NCI-H446 treated with DMSO at 0.1 percent for 48 hours (cell line): ENCODE data around the gene SEPTIN8.
"Not testable (repeated sequence)": the region's sequence is repeated elsewhere in the genome, so short reads cannot be mapped to it uniquely, and the experiment has no call there.

Source experiments
- DNase-seq: peaks from one replicate; lab custom pipeline; 2025; lab: John Stamatoyannopoulos, UW

The SEPTIN8 gene

GRCh38 chr5:132812781-132813598 is 36.0 kb upstream of the SEPTIN8 start, which contains the start of gene SOWAHA:
SOWAHA (plus strand) TSS chr5:132813302; CDS start chr5:132813622, 320 bp downstream.
- no peak for DNase-seq

DNA sequence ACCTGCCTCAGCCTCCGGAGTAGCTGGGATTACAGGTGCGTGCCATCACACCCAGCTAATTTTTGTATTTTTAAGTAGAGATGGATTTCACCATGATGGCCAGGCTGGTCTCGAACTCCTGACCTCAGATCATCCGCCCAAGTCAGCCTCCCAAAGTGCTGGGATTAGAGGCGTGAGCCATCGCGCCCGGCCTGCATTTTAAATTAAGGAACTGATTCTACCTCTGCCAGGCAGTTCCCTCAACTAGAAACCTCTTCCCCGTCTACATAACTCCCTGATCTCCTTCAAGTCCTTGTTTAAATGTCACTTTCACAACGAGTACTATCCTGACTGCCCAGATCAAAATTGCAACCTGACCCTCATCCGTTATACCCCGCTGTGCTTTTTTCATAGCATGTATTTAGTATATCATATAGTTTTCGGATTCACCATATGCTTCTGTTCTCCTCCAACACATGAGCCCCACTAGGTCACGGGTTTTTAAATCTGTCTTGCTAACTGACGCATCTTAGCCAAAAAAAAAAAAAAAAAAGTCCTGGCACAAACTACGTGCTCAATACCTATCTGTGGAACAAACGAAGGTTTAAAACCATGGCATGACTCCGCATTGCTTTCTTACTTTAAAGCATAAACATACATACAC is 35.2 kb upstream of the SEPTIN8 start:
- no peak for DNase-seq

GRCh38 chr5:132810605-132811004 is 33.6 kb upstream of the SEPTIN8 start:
- no peak for DNase-seq

DNA sequence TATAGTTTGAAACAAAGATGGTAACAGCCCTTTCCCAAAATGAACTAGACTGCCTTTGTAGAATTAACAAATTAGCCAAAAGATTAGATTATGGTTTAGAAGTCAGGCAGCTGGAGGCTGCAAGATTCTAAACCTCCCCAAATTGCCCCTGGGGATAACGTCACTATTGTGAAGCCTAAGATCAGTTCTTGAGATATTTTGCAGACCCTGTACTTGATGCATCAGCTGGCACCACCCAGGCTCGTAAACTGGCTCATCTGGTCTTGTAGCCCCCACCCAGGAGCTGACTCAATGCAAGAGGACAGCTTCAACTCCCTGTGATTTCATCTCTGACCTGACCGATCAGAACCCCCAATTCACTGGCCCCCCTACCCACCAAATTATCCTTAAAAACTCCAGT is 31.8 kb upstream of the SEPTIN8 start:
- no peak for DNase-seq

DNA sequence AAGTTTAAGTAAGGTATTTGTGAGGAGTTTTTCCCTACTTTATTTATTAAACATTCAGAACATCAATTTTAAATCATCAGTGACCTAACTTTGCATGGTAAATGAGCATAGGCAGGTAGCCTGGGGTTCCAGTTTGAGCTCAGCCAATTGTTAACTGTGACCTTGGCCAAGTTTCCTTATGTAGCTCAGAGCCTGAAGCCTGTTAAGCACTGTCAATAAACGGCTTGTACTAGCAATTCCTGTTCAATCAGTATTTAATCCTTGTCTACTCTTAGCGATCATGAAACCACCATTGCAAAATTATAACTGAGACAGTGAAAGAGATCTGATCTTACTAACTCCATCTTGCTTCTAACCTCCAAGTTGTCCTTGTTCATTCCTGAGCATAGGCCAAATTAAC is 31.4 kb upstream of the SEPTIN8 start:
- DNase-seq = no peak

- no peak for DNase-seq
Measured at GRCh38 chr5:132807163-132807838, 30.3 kb upstream of the SEPTIN8 start.

- DNase-seq = not testable (repeated sequence)
Measured at GRCh38 chr5:132806804-132807162, 29.7 kb upstream of the SEPTIN8 start.

- not testable (repeated sequence) for DNase-seq
Measured at GRCh38 chr5:132805872-132806271, 28.8 kb upstream of the SEPTIN8 start.

- DNase-seq = not testable (repeated sequence)
Measured at GRCh38 chr5:132804219-132804618, 27.2 kb upstream of the SEPTIN8 start.

DNA sequence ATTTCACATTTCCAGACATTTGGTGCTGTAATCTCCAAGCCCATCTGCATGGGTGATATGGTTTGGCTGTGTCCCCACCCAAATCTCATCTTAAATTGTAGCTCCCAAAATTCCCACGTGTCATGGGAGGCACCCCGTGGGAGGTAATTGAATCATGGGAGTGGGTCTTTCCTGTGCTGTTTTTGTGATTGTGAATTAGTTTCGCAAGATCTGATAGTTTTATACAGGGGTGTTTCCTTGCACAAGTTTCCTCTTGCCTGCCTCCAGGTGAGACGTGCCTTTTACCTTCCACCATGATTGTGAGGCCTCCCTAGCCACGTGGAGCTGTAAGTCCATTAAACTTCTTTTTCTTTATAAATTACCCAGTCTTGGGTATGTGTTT is 25.6 kb upstream of the SEPTIN8 start:
- DNase-seq = not testable (repeated sequence)

- no peak for DNase-seq
Measured at GRCh38 chr5:132802044-132802684, 25.1 kb upstream of the SEPTIN8 start.

GRCh38 chr5:132800545-132800944 is 23.5 kb upstream of the SEPTIN8 start:
- DNase-seq = no peak

- DNase-seq = no peak
Measured at GRCh38 chr5:132799392-132799791, 22.4 kb upstream of the SEPTIN8 start.

DNA sequence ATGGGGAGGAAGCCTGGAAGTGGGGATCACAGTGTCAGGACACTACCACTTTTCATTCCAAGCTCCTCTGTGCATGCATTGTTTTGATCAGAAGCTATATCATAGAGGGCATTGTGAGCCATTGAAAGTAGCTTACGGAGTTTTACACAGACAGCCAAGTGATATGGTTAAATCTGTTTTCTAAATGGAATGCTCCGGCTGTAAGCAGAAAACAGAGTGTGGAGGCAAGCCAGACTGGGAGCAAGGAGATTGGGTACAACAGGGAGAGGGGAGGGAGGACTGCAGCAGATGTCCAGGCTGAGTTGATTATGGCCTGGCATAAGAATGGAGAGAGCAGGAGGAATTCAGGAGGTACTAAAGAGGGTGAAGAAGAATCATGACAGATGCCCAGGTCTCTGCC is 20.6 kb upstream of the SEPTIN8 start:
- DNase-seq = no peak

- DNase-seq = no peak
Measured at GRCh38 chr5:132791026-132791425, 14.0 kb upstream of the SEPTIN8 start.

- no peak for DNase-seq
Measured at GRCh38 chr5:132790201-132790865, 13.3 kb upstream of the SEPTIN8 start.

DNA sequence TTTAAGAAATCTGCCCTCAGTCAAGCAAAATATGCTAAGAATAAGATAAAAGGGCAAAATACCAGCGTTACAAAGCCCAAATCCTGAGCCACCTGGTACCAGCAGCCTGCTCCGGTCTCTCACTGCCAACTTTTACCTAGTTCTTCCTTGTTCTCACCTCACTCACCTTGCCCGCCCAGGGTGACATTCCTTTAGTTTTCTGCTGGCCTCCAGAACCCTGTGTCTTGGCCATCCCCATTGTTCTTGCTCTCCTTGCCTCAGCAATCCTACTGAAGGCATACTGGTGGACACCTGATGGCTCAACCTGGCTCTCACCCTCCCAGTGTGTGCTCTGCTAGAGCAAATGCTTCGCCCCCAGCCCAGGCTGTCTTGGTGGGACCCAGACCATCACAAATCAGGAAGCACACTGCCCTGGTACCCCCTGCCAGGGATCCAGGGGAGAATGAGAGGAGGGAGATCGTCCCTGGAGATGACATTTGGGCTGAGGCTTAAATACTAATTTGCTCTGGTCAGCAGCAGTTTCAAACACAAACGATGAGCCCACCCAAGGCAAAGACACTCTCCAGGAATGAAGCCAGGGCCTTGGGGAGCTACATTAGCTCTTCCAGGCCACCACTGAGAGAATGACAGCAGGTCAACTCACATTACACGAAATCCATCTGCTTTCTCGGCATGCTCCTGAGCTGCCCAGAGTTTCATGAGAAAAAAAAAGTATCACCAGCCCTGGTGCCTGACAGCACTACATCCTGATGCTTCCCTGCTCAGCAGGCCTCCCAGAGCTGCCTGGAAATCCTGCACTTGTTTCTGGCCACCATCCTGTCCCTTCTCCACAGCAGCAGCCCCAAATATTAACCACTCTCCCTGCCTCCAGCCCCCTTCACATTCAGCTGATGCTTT is 12.2 kb upstream of the SEPTIN8 start:
- no peak for DNase-seq

DNA sequence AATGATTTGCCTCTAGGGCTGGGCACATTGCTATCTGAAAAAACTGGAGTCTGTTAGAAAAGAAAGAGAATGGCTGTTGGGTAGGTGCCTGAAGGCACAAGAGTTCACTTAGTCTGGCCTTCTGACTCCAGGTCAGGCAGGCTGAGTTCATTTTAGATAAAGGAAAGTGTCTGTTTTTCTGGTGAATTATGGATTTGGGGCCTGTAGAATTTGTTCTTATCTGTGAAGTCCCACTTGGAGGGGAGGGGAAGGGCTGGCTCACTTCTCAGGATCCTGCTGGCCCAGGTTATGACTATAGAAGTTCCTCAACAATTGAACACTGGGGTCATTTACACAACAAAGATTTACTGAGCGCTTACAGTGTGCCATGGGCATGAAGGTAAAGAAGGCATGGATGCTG is 11.5 kb upstream of the SEPTIN8 start:
- no peak for DNase-seq

- DNase-seq = no peak
Measured at GRCh38 chr5:132787076-132787475, 10.0 kb upstream of the SEPTIN8 start.

GRCh38 chr5:132785864-132786263 is 8.8 kb upstream of the SEPTIN8 start:
- DNase-seq = no peak

DNA sequence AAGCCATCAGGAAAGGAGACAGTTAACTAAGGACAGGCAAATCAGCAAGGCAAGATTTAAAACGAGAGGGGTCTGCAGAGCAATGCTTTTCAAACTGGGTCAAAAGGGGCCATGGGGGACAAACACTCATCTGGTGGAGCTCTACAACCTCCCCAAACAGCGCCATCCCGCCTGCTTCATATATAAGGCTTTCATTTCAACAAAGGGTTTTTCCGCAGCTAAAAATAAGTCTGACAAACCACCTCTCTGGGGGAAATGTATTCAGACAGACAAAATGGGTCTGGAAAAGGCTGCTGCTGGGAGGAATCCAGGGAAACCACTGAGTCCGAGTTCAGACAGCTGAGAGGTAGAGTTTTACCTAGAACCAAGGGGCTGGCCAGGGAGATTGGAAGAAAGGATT is 8.3 kb upstream of the SEPTIN8 start:
- DNase-seq = no peak
